Common myeloid progenitor, CD34-positive (primary cell): Measurements from ENCODE around the gene ARFIP1.
"Not testable (repeated sequence)": the region's sequence is repeated elsewhere in the genome, so short reads cannot be mapped to it uniquely, and the experiment has no call there.

ENCODE experiments used
- CTCF ChIA-PET: fragments of 350-600 bp; sonication (Branson Sonifier 250); formaldehyde crosslinking; loops from one replicate; lab custom pipeline; 2021; ENCODE audit warnings: antibody characterized with exemption; lab: Charles Lee
- POLR2A ChIA-PET: fragments of 350-600 bp; sonication (Branson Sonifier 250); formaldehyde crosslinking; loops from one replicate; lab custom pipeline; 2021; ENCODE audit warnings: antibody characterized with exemption; lab: Charles Lee
- DNase-seq, 3 donors: peaks; one replicate each; pipeline versions ENCODE4 v3.0.0 to v3.0.0-alpha.2; 2013
- H3K27ac ChIP-seq, 2 experiments: 1 replicate in 1 of 2; 2 replicates in 1 of 2; pipeline ENCODE4 v1.7.0; 2013; ENCODE audit warnings: inconsistent platforms in 2 of 2, low read length in 2 of 2, mild to moderate bottlenecking in 2 of 2, low read depth in 1 of 2, moderate library complexity in 1 of 2; ENCODE audit not compliant: severe bottlenecking in 2 of 2, insufficient read depth in 1 of 2, poor library complexity in 1 of 2
- H3K27me3 ChIP-seq, 5 experiments: replicated peaks in 2 of 5; 1 replicate in 3 of 5; 2 replicates in 2 of 5; pipeline versions ENCODE4 v1.6.1 to v1.7.0; 2013; ENCODE audit warnings: low read length in 4 of 5, mild to moderate bottlenecking in 2 of 5, moderate library complexity in 2 of 5, inconsistent platforms in 1 of 5; ENCODE audit not compliant: insufficient read depth in 5 of 5, control insufficient read depth in 4 of 5
- H3K36me3 ChIP-seq, 4 experiments: 1 replicate in 2 of 4; 2 replicates in 2 of 4; pipeline versions ENCODE4 v1.6.1 to v1.7.0; 2013; ENCODE audit warnings: low read length in 3 of 4, control low read depth in 1 of 4, mild to moderate bottlenecking in 1 of 4; ENCODE audit not compliant: control insufficient read depth in 4 of 4, insufficient read depth in 4 of 4
- H3K4me1 ChIP-seq, 4 experiments: 1 replicate in 3 of 4; 2 replicates in 1 of 4; pipeline versions ENCODE4 v1.6.1 to v1.7.1; 2013; ENCODE audit warnings: low read length in 3 of 4, mild to moderate bottlenecking in 3 of 4, control low read depth in 1 of 4, inconsistent platforms in 1 of 4, moderate library complexity in 1 of 4; ENCODE audit not compliant: control insufficient read depth in 4 of 4, insufficient read depth in 4 of 4; ENCODE audit errors: control extremely low read depth in 1 of 4
- H3K4me3 ChIP-seq, 7 experiments: 1 replicate in 4 of 7; 2 replicates in 3 of 7; pipeline versions ENCODE4 v1.5.1 to v1.7.0; 2013; ENCODE audit warnings: mild to moderate bottlenecking in 7 of 7, low read length in 6 of 7, moderate library complexity in 6 of 7, inconsistent platforms in 2 of 7, low read depth in 2 of 7, control low read depth in 1 of 7; ENCODE audit not compliant: insufficient read depth in 4 of 7, control insufficient read depth in 1 of 7; ENCODE audit errors: extremely low read depth in 1 of 7
- H3K9me3 ChIP-seq, 5 experiments: 1 replicate in 4 of 5; 2 replicates in 1 of 5; pipeline versions ENCODE4 v1.6.1 to v1.7.1; 2013; ENCODE audit warnings: low read length in 4 of 5, mild to moderate bottlenecking in 2 of 5, inconsistent platforms in 1 of 5, low read depth in 1 of 5, moderate library complexity in 1 of 5; ENCODE audit not compliant: control insufficient read depth in 4 of 5, insufficient read depth in 2 of 5; ENCODE audit errors: control extremely low read depth in 1 of 5
- WGBS: methylation state at CpG from one replicate; pipeline ENCODE4 v1.1.5; 2013; ENCODE audit not compliant: insufficient coverage; 5-methylcytosine and 5-hydroxymethylcytosine counted together

The ARFIP1 gene

GRCh38 chr4:152738827-152739226 is 40.9 kb upstream of the ARFIP1 start:
- H3K27ac ChIP-seq: no peak overlapping the region
- no peaks in the 10 kb centered on the region for H3K36me3 ChIP-seq
- no peaks in the 10 kb centered on the region for H3K27me3 ChIP-seq
- H3K4me1 ChIP-seq: peaks cover 0 to 3% (median 0%) of the 10 kb centered on the region in 4 experiments
- ChIA-PET POLR2A (no interaction called here), CTCF (interaction anchor here (1.3 kb wide), 1 partner anchor 165 kb away, joined by 3 read pairs; no protein-coding TSS in a partner anchor)
- no peak overlapping the region for H3K4me3 ChIP-seq
- DNase-seq: no peak
- WGBS: 100% methylated on average over 2 of the region's 3 CpGs
- no peaks in the 10 kb centered on the region for H3K9me3 ChIP-seq

GRCh38 chr4:152747444-152747843 is 32.3 kb upstream of the ARFIP1 start:
- Histone ChIP-seq H3K4me1 (no peaks in the 10 kb centered on the region), H3K9me3 (peaks cover 0 to 11% (median 4%) of the 10 kb centered on the region in 5 experiments), H3K36me3 (no peaks in the 10 kb centered on the region), H3K27me3 (no peaks in the 10 kb centered on the region), H3K27ac (no peak overlapping the region), H3K4me3 (no peak overlapping the region)
- POLR2A ChIA-PET: interaction anchor here (0.7 kb wide), 1 partner anchor 284 kb away, joined by 3 read pairs; no protein-coding TSS in a partner anchor
- CTCF ChIA-PET: no interaction called here
- 100% methylated on average over 1 of the region's 2 CpGs for WGBS
- no peak for DNase-seq

- H3K4me3 ChIP-seq: no peak overlapping the region
- no peak for DNase-seq
Observed at GRCh38 chr4:152748619-152749018, 31.1 kb upstream of the ARFIP1 start.

GRCh38 chr4:152763796-152764195 is 16.0 kb upstream of the ARFIP1 start:
- POLR2A ChIA-PET: no interaction called here
- Histone ChIP-seq H3K9me3 (no peaks in the 10 kb centered on the region), H3K27ac (no peak overlapping the region), H3K27me3 (no peaks in the 10 kb centered on the region), H3K36me3 (no peaks in the 10 kb centered on the region), H3K4me3 (no peak overlapping the region), H3K4me1 (no peaks in the 10 kb centered on the region)
- no peak for DNase-seq
- CTCF ChIA-PET: no interaction called here
- WGBS: no CpG with 5 or more reads among the region's 1 CpG

More at GRCh38 chr4:152748619-152749018, 31.1 kb upstream of the ARFIP1 start:
- Histone ChIP-seq H3K27me3 (no peaks in the 10 kb centered on the region), H3K4me1 (no peaks in the 10 kb centered on the region), H3K27ac (no peak overlapping the region), H3K36me3 (no peaks in the 10 kb centered on the region), H3K9me3 (peaks cover 0 to 11% (median 4%) of the 10 kb centered on the region in 5 experiments)
- ChIA-PET CTCF (interaction anchor here (1.1 kb wide), 1 partner anchor 15 kb away, joined by 3 read pairs; no protein-coding TSS in a partner anchor), POLR2A (no interaction called here)
- 97% methylated on average over 9 of the region's 9 CpGs for WGBS

GRCh38 chr4:152765069-152765737 is 14.6 kb upstream of the ARFIP1 start:
- CTCF ChIA-PET, H3K27me3 ChIP-seq, H3K9me3 ChIP-seq, POLR2A ChIA-PET, DNase-seq, H3K4me3 ChIP-seq, H3K36me3 ChIP-seq, H3K27ac ChIP-seq, H3K4me1 ChIP-seq: not testable (repeated sequence)
- 92% methylated on average over 29 of the region's 54 CpGs for WGBS

GRCh38 chr4:152771741-152772533 is 7.8 kb upstream of the ARFIP1 start:
- peak in 2 of 3 donors; percentile 10 to 23 for DNase-seq
- no peak overlapping the region for H3K27ac ChIP-seq
- peaks cover 0 to 4% (median 0%) of the 10 kb centered on the region in 4 experiments for H3K4me1 ChIP-seq
- ChIA-PET POLR2A (no interaction called here), CTCF (no interaction called here)
- no peaks in the 10 kb centered on the region for H3K27me3 ChIP-seq
- WGBS: no CpG with 5 or more reads among the region's 3 CpGs
- no peak overlapping the region for H3K4me3 ChIP-seq
- no peaks in the 10 kb centered on the region for H3K9me3 ChIP-seq
- H3K36me3 ChIP-seq: no peaks in the 10 kb centered on the region

GRCh38 chr4:152773339-152773738 is 6.4 kb upstream of the ARFIP1 start:
- H3K4me1 ChIP-seq: peaks cover 0 to 8% (median 4%) of the 10 kb centered on the region in 4 experiments
- H3K36me3 ChIP-seq: no peaks in the 10 kb centered on the region
- no CpG with 5 or more reads among the region's 2 CpGs for WGBS
- DNase-seq: no peak
- H3K9me3 ChIP-seq: no peaks in the 10 kb centered on the region
- POLR2A ChIA-PET: no interaction called here
- CTCF ChIA-PET: no interaction called here
- no peak overlapping the region for H3K27ac ChIP-seq
- no peaks in the 10 kb centered on the region for H3K27me3 ChIP-seq
- no peak overlapping the region for H3K4me3 ChIP-seq
